ENCODE measurements around the gene GHRL. TPM values are rescaled to one million over a fixed set of nuclear protein-coding genes. Genes with fewer than 3 reads are reported as not detected.

GHRL gene
- total RNA-seq, 1 experiment from 2014 or later, result not detected

GRCh38 chr3:10339376-10339955, 46.7 kb upstream of the GHRL start:
- TF ChIP-seq MAX (IDR thresholded peaks at IDR 0.05) (no peak), RAD21 (IDR thresholded peaks at IDR 0.05; ENCODE audit: low read depth) (no peak), CBX3 (IDR thresholded peaks at IDR 0.05; ENCODE audit: low read depth) (no peak), SP1 (IDR thresholded peaks at IDR 0.05; ENCODE audit: low read depth) (no peak), REST (IDR thresholded peaks at IDR 0.05; ENCODE audit: low read depth) (no peak), CTCF (IDR thresholded peaks at IDR 0.05 in 2 of 3, conservative IDR thresholded peaks at IDR 0.05 in 1 of 3; ENCODE audit: borderline replicate concordance in 1 of 3, insufficient read depth in 1 of 3, low read depth in 2 of 3, low read length in 2 of 3) (no peak), TCF7L2 (IDR thresholded peaks at IDR 0.05; ENCODE audit: borderline replicate concordance, extremely low read depth, insufficient read depth, insufficient read length) (no peak), POLR2A (IDR thresholded peaks at IDR 0.05; ENCODE audit: borderline replicate concordance, extremely low read depth, insufficient read depth, insufficient read length) (no peak), ZBTB33 (IDR thresholded peaks at IDR 0.05; ENCODE audit: extremely low read depth, insufficient replicate concordance, low read length) (no peak), YY1 (IDR thresholded peaks at IDR 0.05; ENCODE audit: extremely low read depth, insufficient replicate concordance, low read depth, low read length) (no peak), SIN3A (IDR thresholded peaks at IDR 0.05; ENCODE audit: low read depth) (no peak), ATF3 (IDR thresholded peaks at IDR 0.05) (no peak), EZH2phosphoT487 (IDR thresholded peaks at IDR 0.05; ENCODE audit: borderline replicate concordance) (no peak), ZNF274 (IDR thresholded peaks at IDR 0.05; ENCODE audit: low read depth, low read length) (no peak)
- Histone ChIP-seq H3K27me3 (ENCODE audit: insufficient read depth, low read length) (no peaks in the 10 kb centered on the region), H3K9ac (ENCODE audit: low read length) (no peak overlapping the region), H3K79me2 (ENCODE audit: insufficient read depth, low read length) (no peaks in the 10 kb centered on the region), H3K9me3 (ENCODE audit: control insufficient read depth in 1 of 2, insufficient read depth in 1 of 2, low read depth in 1 of 2, low read length in 2 of 2) (no peaks in the 10 kb centered on the region), H3K4me3 (replicated peaks in 1 of 2; ENCODE audit: low read depth in 1 of 2, low read length in 2 of 2) (no peak overlapping the region), H2AFZ (ENCODE audit: low read depth, low read length, poor library complexity, severe bottlenecking) (no peak overlapping the region), H3K9me2 (ENCODE audit: insufficient read depth) (no peaks in the 10 kb centered on the region), H3K36me3 (ENCODE audit: control insufficient read depth in 1 of 2, insufficient read depth in 2 of 2, low read length in 2 of 2) (no peaks in the 10 kb centered on the region), H3K4me2 (ENCODE audit: low read length) (no peak overlapping the region), H4K20me1 (ENCODE audit: insufficient read depth) (no peaks in the 10 kb centered on the region), H3K4me1 (ENCODE audit: control insufficient read depth in 1 of 2, insufficient read depth in 2 of 2, low read length in 2 of 2) (no peaks in the 10 kb centered on the region), H3K27ac (ENCODE audit: low read depth, low read length) (no peak overlapping the region)
- POLR2A ChIA-PET, result no interaction called here
- CTCF ChIA-PET, result no interaction called here
- intact Hi-C loops (cut with micrococcal nuclease), result no loop called here
- ATAC-seq (no peak), DNase-seq (ENCODE audit: low read depth, low spot score) (no peak)
- no TSS peak for BruUV-seq (replicated peaks)
- RAD21 ChIA-PET (ENCODE audit: low non-redundant PET in 1 of 2, low total read pairs in 2 of 2, uncharacterized antibody in 2 of 2, unreplicated experiment in 2 of 2), result no interaction called here

Measured in HCT116 (cell line).